SK-N-SH (cell line): ENCODE measurements around the gene RARA. TPM values are rescaled to one million over a fixed set of nuclear protein-coding genes. Genes with fewer than 3 reads are reported as not detected.

Experiments used
- CTCF ChIA-PET: fragments of 300-600, 350-600 bp; formaldehyde crosslinking; extraction: SDS; loops from one replicate; lab custom pipeline; 2021; lab: Yijun Ruan, JAX
- POLR2A ChIA-PET: fragments of 350-600 bp; sonication (Branson Sonifier 250); formaldehyde crosslinking; extraction: SDS; loops from one replicate; lab custom pipeline; 2020; ENCODE audit warnings: antibody characterized with exemption, inconsistent platforms; lab: Yijun Ruan, JAX
- DNase-seq: peaks from one replicate; pipeline ENCODE4 v3.0.0; 2012
- H2AFZ ChIP-seq: fragments of 200-600 bp; sonication (generic); 2 replicates; pipeline ENCODE4 v1.8.1; 2016; ENCODE audit warnings: antibody characterized with exemption, mild to moderate bottlenecking, low read depth
- H3F3A ChIP-seq: fragments of 200-600 bp; sonication (generic); replicated peaks from 2 replicates; pipeline ENCODE3; 2016; ENCODE audit warnings: antibody characterized with exemption, mild to moderate bottlenecking; ENCODE audit not compliant: insufficient read depth
- H3K27ac ChIP-seq, 2 experiments: fragments of 200-500 bp in 1 of 2; fragments of 200-600 bp in 1 of 2; sonication (Bioruptor generic) in 1 of 2; sonication (generic), shearing (Covaris generic) in 1 of 2; 2 replicates each; pipeline versions ENCODE4 v1.5.1 to v1.6.1; 2014 to 2016; ENCODE audit warnings: low read depth in 2 of 2, inconsistent platforms in 1 of 2, low read length in 1 of 2, mild to moderate bottlenecking in 1 of 2, mixed read lengths in 1 of 2
- H3K27me3 ChIP-seq: fragments of 200-600 bp; sonication (generic), shearing (Covaris generic); 2 replicates; pipeline ENCODE4 v1.6.1; 2016; ENCODE audit warnings: mixed run types; ENCODE audit not compliant: insufficient read depth
- H3K36me3 ChIP-seq, 2 experiments: fragments of 200-500 bp in 1 of 2; fragments of 200-600 bp in 1 of 2; sonication (Bioruptor generic) in 1 of 2; sonication (generic) in 1 of 2; replicated peaks in 1 of 2; 2 replicates each; pipeline versions ENCODE3 to v1.5.1; 2014 to 2016; ENCODE audit warnings: low read length in 1 of 2, mild to moderate bottlenecking in 1 of 2; ENCODE audit not compliant: insufficient read depth in 2 of 2, control insufficient read depth in 1 of 2
- H3K4me1 ChIP-seq, 2 experiments: fragments of 200-500 bp in 1 of 2; fragments of 200-600 bp in 1 of 2; sonication (Bioruptor generic) in 1 of 2; sonication (generic), shearing (Covaris generic) in 1 of 2; 2 replicates each; pipeline versions ENCODE4 v1.5.1 to v1.6.1; 2014 to 2016; ENCODE audit warnings: low read depth in 1 of 2, low read length in 1 of 2, mixed run types in 1 of 2; ENCODE audit not compliant: insufficient read depth in 2 of 2, control insufficient read depth in 1 of 2
- H3K4me2 ChIP-seq: fragments of 200-600 bp; sonication (generic), shearing (Covaris generic); 2 replicates; pipeline ENCODE4 v1.6.1; 2017; ENCODE audit warnings: mixed run types
- H3K4me3 ChIP-seq, 2 experiments: fragments of 200-500 bp in 1 of 2; fragments of 200-600 bp in 1 of 2; sonication (Bioruptor generic) in 1 of 2; sonication (generic), shearing (Covaris generic) in 1 of 2; 2 replicates each; pipeline versions ENCODE4 v1.5.1 to v1.8.1; 2014 to 2016; ENCODE audit warnings: low read depth in 2 of 2, inconsistent platforms in 1 of 2, low read length in 1 of 2, mild to moderate bottlenecking in 1 of 2, mixed read lengths in 1 of 2, moderate library complexity in 1 of 2
- H3K79me2 ChIP-seq: fragments of 200-600 bp; sonication (generic); 2 replicates; pipeline ENCODE4 v1.8.1; 2017; ENCODE audit warnings: mild to moderate bottlenecking; ENCODE audit not compliant: insufficient read depth
- H3K9ac ChIP-seq: fragments of 200-600 bp; sonication (generic); 2 replicates; pipeline ENCODE4 v1.6.1; 2017; ENCODE audit warnings: mixed run types
- H3K9me2 ChIP-seq: fragments of 200-600 bp; sonication (generic); 2 replicates; pipeline ENCODE4 v1.6.1; 2017; ENCODE audit warnings: mixed run types
- H3K9me3 ChIP-seq: fragments of 200-600 bp; sonication (generic); 2 replicates; pipeline ENCODE4 v1.6.1; 2017; ENCODE audit warnings: mixed run types, mild to moderate bottlenecking, moderate library complexity
- H4K20me1 ChIP-seq: fragments of 200-600 bp; sonication (generic); 2 replicates; pipeline ENCODE4 v1.6.1; 2017; ENCODE audit warnings: mild to moderate bottlenecking, mixed run types; ENCODE audit not compliant: insufficient read depth
- CHD2 ChIP-seq: fragments of 150-350 bp; IDR thresholded peaks from 2 replicates; pipeline ENCODE4 v1.6.1; 2018; ENCODE audit warnings: low read length; ENCODE audit not compliant: partially characterized antibody
- EZH2phosphoT487 ChIP-seq: fragments of 200-600 bp; sonication (generic); IDR thresholded peaks from 2 replicates; pipeline ENCODE4 v1.6.1; 2017; ENCODE audit warnings: low read depth, mixed run types, mild to moderate bottlenecking, antibody characterized with exemption, moderate library complexity, borderline replicate concordance
- MXI1 ChIP-seq: IDR thresholded peaks from 2 replicates; pipeline ENCODE4 v1.6.1; 2012; ENCODE audit warnings: mild to moderate bottlenecking, low read depth, low read length, improper control_type of control experiment
- NFIC ChIP-seq: IDR thresholded peaks from 2 replicates; pipeline ENCODE4 v1.4.0; 2012; ENCODE audit warnings: borderline replicate concordance
- NRF1 ChIP-seq: IDR thresholded peaks from 2 replicates; pipeline ENCODE4 v1.6.1; 2012; ENCODE audit warnings: low read depth, mild to moderate bottlenecking, low read length
- POLR2AphosphoS5 ChIP-seq: IDR thresholded peaks from 2 replicates; pipeline ENCODE4 v1.6.1; 2012; ENCODE audit warnings: low read depth, low read length
- RAD21 ChIP-seq: IDR thresholded peaks from 2 replicates; pipeline ENCODE4 v1.6.1; 2012; ENCODE audit warnings: mild to moderate bottlenecking, low read length
- RFX5 ChIP-seq: IDR thresholded peaks from 2 replicates; pipeline ENCODE4 v1.6.1; 2012; ENCODE audit warnings: mild to moderate bottlenecking, improper control_type of control experiment, low read length
- SIN3A ChIP-seq: IDR thresholded peaks from 2 replicates; pipeline ENCODE4 v1.6.1; 2012; ENCODE audit warnings: low read depth, mild to moderate bottlenecking, low read length, moderate library complexity, borderline replicate concordance
- SMC3 ChIP-seq: IDR thresholded peaks from 2 replicates; pipeline ENCODE4 v1.6.1; 2012; ENCODE audit warnings: low read depth, low read length, improper control_type of control experiment
- TAF1 ChIP-seq: IDR thresholded peaks from 2 replicates; pipeline ENCODE4 v1.6.1; 2012; ENCODE audit warnings: low read depth, mild to moderate bottlenecking, low read length, moderate library complexity, borderline replicate concordance
- TCF12 ChIP-seq: IDR thresholded peaks from 2 replicates; pipeline ENCODE4 v1.4.0; 2012
- YY1 ChIP-seq: IDR thresholded peaks from 2 replicates; pipeline ENCODE4 v1.4.0; 2012; ENCODE audit warnings: low read depth, mild to moderate bottlenecking
- WGBS: methylation state at CpG from one replicate; pipeline ENCODE4 v1.1.6; 2017; ENCODE audit warnings: low lambda C conversion rate; 5-methylcytosine and 5-hydroxymethylcytosine counted together
- polyA plus RNA-seq, 3 experiments: library from polyadenylated mRNA; depleted of rRNA; stranded (reverse); fragments of >200 nt; gene quantifications; 2 replicates each; pipeline ENCODE4 v1.2.3, GENCODE V29; 2012
- TF ChIP-seq, protein P1 (sequence below): fragments of 200-600 bp; sonication (generic); IDR thresholded peaks from 2 replicates; pipeline ENCODE4 v1.6.1; 2017; ENCODE audit warnings: antibody characterized with exemption, mild to moderate bottlenecking, moderate library complexity
- TF ChIP-seq, protein P2 (sequence below): fragments of 150-350 bp; IDR thresholded peaks from 2 replicates; pipeline ENCODE4 v1.6.1; 2017; ENCODE audit warnings: antibody characterized with exemption, low read length, low read depth, borderline replicate concordance
- TF ChIP-seq, protein P3 (sequence below): IDR thresholded peaks from 2 replicates; pipeline ENCODE4 v1.4.0; 2012; ENCODE audit warnings: low read depth, borderline replicate concordance
- TF ChIP-seq, protein P4 (sequence below): IDR thresholded peaks from 2 replicates; pipeline ENCODE4 v1.6.1; 2012; ENCODE audit warnings: mild to moderate bottlenecking, low read depth, low read length, moderate library complexity
- TF ChIP-seq, protein P5 (sequence below): IDR thresholded peaks from 2 replicates; pipeline ENCODE4; 2012

Gene RARA
- polyA plus RNA-seq, 1 of the 3 experiments (the other 2 are of a cell fraction): 13.3 TPM

DNA sequence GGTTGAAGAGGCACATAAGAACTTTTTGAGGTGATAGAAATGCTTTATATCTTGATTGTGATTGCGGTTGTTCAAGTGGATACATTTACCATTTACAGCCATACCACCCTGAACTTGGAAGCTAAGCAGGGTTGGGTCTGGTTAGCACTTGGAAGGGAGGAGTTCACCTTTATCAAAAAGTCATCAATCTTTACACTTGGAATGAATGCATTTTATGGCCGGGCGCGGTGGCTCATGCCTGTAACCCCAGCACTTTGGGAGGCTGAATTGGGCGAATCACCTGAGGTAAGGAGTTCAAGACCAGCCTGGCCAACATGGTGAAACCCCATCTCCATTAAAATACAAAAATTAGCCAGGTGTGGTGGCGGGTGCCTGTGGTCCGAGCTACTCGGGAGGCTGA, 65.0 kb downstream of the RARA start:
- Histone ChIP-seq H3K4me2 (no peak overlapping the region), H3K9me2 (no peaks in the 10 kb centered on the region), H3K27ac (no peak overlapping the region), H2AFZ (no peak overlapping the region), H3K9ac (no peak overlapping the region), H3K9me3 (no peaks in the 10 kb centered on the region), H3K4me3 (no peak overlapping the region), H3F3A (no peaks in the 10 kb centered on the region), H3K27me3 (no peaks in the 10 kb centered on the region), H3K4me1 (no peaks in the 10 kb centered on the region), H4K20me1 (no peaks in the 10 kb centered on the region), H3K36me3 (no peaks in the 10 kb centered on the region), H3K79me2 (no peaks in the 10 kb centered on the region)
- POLR2A ChIA-PET: no interaction called here
- no peak for DNase-seq
- 73% methylated on average over 8 of the region's 8 CpGs for WGBS
- CTCF ChIA-PET: interaction anchor here (0.7 to 2.0 kb wide), 5 partner anchors 10 to 186 kb away, joined by 3 to 6 read pairs (median 4); partner anchors contain the start of gene GJD3
- TF ChIP-seq TCF12 (no peak), SIN3A (no peak), MXI1 (no peak), NRF1 (no peak), TAF1 (no peak), RFX5 (no peak), NFIC (no peak)
- TF ChIP-seq, protein P1, sequence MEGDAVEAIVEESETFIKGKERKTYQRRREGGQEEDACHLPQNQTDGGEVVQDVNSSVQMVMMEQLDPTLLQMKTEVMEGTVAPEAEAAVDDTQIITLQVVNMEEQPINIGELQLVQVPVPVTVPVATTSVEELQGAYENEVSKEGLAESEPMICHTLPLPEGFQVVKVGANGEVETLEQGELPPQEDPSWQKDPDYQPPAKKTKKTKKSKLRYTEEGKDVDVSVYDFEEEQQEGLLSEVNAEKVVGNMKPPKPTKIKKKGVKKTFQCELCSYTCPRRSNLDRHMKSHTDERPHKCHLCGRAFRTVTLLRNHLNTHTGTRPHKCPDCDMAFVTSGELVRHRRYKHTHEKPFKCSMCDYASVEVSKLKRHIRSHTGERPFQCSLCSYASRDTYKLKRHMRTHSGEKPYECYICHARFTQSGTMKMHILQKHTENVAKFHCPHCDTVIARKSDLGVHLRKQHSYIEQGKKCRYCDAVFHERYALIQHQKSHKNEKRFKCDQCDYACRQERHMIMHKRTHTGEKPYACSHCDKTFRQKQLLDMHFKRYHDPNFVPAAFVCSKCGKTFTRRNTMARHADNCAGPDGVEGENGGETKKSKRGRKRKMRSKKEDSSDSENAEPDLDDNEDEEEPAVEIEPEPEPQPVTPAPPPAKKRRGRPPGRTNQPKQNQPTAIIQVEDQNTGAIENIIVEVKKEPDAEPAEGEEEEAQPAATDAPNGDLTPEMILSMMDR: no peak
- TF ChIP-seq, protein P2, sequence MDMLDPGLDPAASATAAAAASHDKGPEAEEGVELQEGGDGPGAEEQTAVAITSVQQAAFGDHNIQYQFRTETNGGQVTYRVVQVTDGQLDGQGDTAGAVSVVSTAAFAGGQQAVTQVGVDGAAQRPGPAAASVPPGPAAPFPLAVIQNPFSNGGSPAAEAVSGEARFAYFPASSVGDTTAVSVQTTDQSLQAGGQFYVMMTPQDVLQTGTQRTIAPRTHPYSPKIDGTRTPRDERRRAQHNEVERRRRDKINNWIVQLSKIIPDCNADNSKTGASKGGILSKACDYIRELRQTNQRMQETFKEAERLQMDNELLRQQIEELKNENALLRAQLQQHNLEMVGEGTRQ: no peak

DNA sequence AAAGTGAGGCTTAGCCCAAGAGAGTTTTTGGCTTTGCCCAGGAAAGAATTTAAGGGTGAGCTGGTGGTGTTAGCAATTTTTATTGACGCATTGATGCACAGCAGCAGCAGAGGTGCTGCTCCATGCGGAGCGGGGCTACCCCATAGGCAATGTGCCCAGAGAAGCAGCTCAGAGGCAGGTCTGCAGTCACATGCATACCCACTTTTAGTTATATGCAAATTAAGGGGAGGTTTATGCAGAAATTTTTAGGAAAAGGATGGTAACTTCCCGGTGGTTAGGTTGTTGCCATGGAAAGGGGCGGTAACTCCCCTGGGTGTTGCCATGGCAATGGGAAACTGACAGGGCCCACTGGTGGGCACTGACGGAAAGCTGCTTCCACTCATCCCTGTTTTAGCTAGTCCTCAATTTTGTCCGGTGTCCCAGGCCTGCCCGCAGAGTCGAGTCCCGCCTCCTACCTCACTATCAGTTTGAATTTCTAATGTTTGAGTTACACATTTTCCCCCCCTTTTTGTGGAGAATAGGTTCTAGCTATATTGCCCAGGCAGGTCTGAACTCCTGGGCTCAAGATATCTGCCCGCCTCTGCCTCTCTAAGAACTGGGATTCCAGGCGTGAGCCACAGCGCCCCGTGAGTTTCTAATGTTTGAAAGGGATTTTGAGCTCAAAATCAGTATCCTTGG, 66.0 kb downstream of the RARA start:
- no peaks in the 10 kb centered on the region for H3K79me2 ChIP-seq
- ChIA-PET POLR2A (no interaction called here), CTCF (interaction anchor here (0.6 to 2.0 kb wide), 8 partner anchors 11 to 158 kb away, joined by 3 to 6 read pairs (median 3); partner anchors contain the start of gene GJD3)
- TF ChIP-seq, protein P3, sequence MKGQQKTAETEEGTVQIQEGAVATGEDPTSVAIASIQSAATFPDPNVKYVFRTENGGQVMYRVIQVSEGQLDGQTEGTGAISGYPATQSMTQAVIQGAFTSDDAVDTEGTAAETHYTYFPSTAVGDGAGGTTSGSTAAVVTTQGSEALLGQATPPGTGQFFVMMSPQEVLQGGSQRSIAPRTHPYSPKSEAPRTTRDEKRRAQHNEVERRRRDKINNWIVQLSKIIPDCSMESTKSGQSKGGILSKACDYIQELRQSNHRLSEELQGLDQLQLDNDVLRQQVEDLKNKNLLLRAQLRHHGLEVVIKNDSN: no peak
- TF ChIP-seq, protein P4, sequence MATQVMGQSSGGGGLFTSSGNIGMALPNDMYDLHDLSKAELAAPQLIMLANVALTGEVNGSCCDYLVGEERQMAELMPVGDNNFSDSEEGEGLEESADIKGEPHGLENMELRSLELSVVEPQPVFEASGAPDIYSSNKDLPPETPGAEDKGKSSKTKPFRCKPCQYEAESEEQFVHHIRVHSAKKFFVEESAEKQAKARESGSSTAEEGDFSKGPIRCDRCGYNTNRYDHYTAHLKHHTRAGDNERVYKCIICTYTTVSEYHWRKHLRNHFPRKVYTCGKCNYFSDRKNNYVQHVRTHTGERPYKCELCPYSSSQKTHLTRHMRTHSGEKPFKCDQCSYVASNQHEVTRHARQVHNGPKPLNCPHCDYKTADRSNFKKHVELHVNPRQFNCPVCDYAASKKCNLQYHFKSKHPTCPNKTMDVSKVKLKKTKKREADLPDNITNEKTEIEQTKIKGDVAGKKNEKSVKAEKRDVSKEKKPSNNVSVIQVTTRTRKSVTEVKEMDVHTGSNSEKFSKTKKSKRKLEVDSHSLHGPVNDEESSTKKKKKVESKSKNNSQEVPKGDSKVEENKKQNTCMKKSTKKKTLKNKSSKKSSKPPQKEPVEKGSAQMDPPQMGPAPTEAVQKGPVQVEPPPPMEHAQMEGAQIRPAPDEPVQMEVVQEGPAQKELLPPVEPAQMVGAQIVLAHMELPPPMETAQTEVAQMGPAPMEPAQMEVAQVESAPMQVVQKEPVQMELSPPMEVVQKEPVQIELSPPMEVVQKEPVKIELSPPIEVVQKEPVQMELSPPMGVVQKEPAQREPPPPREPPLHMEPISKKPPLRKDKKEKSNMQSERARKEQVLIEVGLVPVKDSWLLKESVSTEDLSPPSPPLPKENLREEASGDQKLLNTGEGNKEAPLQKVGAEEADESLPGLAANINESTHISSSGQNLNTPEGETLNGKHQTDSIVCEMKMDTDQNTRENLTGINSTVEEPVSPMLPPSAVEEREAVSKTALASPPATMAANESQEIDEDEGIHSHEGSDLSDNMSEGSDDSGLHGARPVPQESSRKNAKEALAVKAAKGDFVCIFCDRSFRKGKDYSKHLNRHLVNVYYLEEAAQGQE: no peak
- TF ChIP-seq RFX5 (no peak), SMC3 (no peak), YY1 (no peak), CHD2 (no peak), TCF12 (no peak), RAD21 (no peak), POLR2AphosphoS5 (no peak), EZH2phosphoT487 (no peak)
- TF ChIP-seq, protein P5, sequence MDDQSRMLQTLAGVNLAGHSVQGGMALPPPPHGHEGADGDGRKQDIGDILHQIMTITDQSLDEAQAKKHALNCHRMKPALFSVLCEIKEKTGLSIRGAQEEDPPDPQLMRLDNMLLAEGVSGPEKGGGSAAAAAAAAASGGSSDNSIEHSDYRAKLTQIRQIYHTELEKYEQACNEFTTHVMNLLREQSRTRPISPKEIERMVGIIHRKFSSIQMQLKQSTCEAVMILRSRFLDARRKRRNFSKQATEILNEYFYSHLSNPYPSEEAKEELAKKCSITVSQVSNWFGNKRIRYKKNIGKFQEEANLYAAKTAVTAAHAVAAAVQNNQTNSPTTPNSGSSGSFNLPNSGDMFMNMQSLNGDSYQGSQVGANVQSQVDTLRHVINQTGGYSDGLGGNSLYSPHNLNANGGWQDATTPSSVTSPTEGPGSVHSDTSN: no peak

More for the DNA sequence above, 66.0 kb downstream of the RARA start:
- Histone ChIP-seq H3K4me2 (no peak overlapping the region), H3K27me3 (no peaks in the 10 kb centered on the region), H3K36me3 (no peaks in the 10 kb centered on the region), H3K9me2 (no peaks in the 10 kb centered on the region), H2AFZ (no peak overlapping the region), H3K4me3 (no peak overlapping the region), H3K9ac (no peak overlapping the region), H3K9me3 (no peaks in the 10 kb centered on the region), H3K27ac (no peak overlapping the region), H3F3A (no peaks in the 10 kb centered on the region), H3K4me1 (no peaks in the 10 kb centered on the region), H4K20me1 (no peaks in the 10 kb centered on the region)
- 92% methylated on average over 14 of the region's 14 CpGs for WGBS
- no peak for DNase-seq
